CD14-positive monocyte (primary cell): Measurements from ENCODE around the gene CDC7. TPM values are rescaled to one million over a fixed set of nuclear protein-coding genes. Genes with fewer than 3 reads are reported as not detected.
A peak's percentile ranks its signal among the peaks of the same experiment; 100 is the strongest.

Source experiments
- DNase-seq, 3 donors: peaks; one replicate each; pipeline ENCODE4 v3.0.0-alpha.2; 2011 to 2022
- H2AFZ ChIP-seq: 2 replicates; pipeline ENCODE4 v1.6.0; 2012; ENCODE audit warnings: mild to moderate bottlenecking, low read depth, low read length, inconsistent platforms; ENCODE audit not compliant: insufficient read depth, poor library complexity, severe bottlenecking
- H3K27ac ChIP-seq, 2 donors: 1 replicate in 1 of 2; 2 replicates in 1 of 2; pipeline ENCODE4 v1.5.1; 2012 to 2013; ENCODE audit warnings: low read length in 2 of 2, control low read depth in 1 of 2, inconsistent platforms in 1 of 2, low read depth in 1 of 2, mild to moderate bottlenecking in 1 of 2
- H3K27me3 ChIP-seq, 2 donors: one replicate each; pipeline versions ENCODE4 v1.6.0 to v1.6.1; 2011 to 2013; ENCODE audit warnings: low read length in 2 of 2; ENCODE audit not compliant: control insufficient read depth in 2 of 2, insufficient read depth in 2 of 2
- H3K36me3 ChIP-seq, 2 donors: replicated peaks in 1 of 2; 1 replicate in 1 of 2; 2 replicates in 1 of 2; pipeline versions ENCODE4 v1.5.1 to v1.6.1; 2012 to 2013; ENCODE audit warnings: low read length in 2 of 2, control low read depth in 1 of 2, inconsistent platforms in 1 of 2, mild to moderate bottlenecking in 1 of 2; ENCODE audit not compliant: insufficient read depth in 2 of 2, control insufficient read depth in 1 of 2
- H3K4me1 ChIP-seq, 2 donors: 1 replicate in 1 of 2; 2 replicates in 1 of 2; pipeline versions ENCODE4 v1.5.1 to v1.6.1; 2012 to 2013; ENCODE audit warnings: low read length in 2 of 2, control low read depth in 1 of 2, inconsistent platforms in 1 of 2, mild to moderate bottlenecking in 1 of 2, moderate library complexity in 1 of 2; ENCODE audit not compliant: insufficient read depth in 2 of 2, control insufficient read depth in 1 of 2
- H3K4me2 ChIP-seq: replicated peaks from 2 replicates; pipeline ENCODE3; 2012; ENCODE audit warnings: low read length, moderate library complexity, mild to moderate bottlenecking; ENCODE audit not compliant: poor library complexity, severe bottlenecking; ENCODE audit errors: extremely low read depth
- H3K4me3 ChIP-seq, 3 experiments: fragments of 200-600 bp in 1 of 3; sonication (generic) in 1 of 3; replicated peaks in 1 of 3; 1 replicate in 2 of 3; 2 replicates in 1 of 3; pipeline ENCODE4 v1.5.1; 2011 to 2013; ENCODE audit warnings: low read length in 3 of 3, mild to moderate bottlenecking in 3 of 3, control low read depth in 2 of 3, low read depth in 2 of 3, inconsistent platforms in 1 of 3, moderate library complexity in 1 of 3
- H3K79me2 ChIP-seq: 2 replicates; pipeline ENCODE4 v1.6.0; 2012; ENCODE audit warnings: mild to moderate bottlenecking, control low read depth, inconsistent platforms, low read length, moderate library complexity; ENCODE audit not compliant: insufficient read depth
- H3K9ac ChIP-seq: 2 replicates; pipeline ENCODE4 v1.6.0; 2017; ENCODE audit warnings: low read length, mild to moderate bottlenecking; ENCODE audit not compliant: insufficient read depth, poor library complexity, severe bottlenecking
- H3K9me3 ChIP-seq, 2 donors: replicated peaks in 1 of 2; 1 replicate in 1 of 2; 2 replicates in 1 of 2; pipeline versions ENCODE4 v1.5.1 to v1.6.1; 2012 to 2013; ENCODE audit warnings: low read length in 2 of 2, control low read depth in 1 of 2; ENCODE audit not compliant: control insufficient read depth in 1 of 2, insufficient read depth in 1 of 2
- H4K20me1 ChIP-seq: 2 replicates; pipeline ENCODE4 v1.6.0; 2012; ENCODE audit warnings: mild to moderate bottlenecking, low read length, control low read depth, moderate library complexity; ENCODE audit not compliant: insufficient read depth
- H3K27ac Mint-ChIP-seq, 7 donors: one replicate each; pipeline ENCODE4 v1.8.0; 2020; ENCODE audit warnings: mild to moderate bottlenecking in 7 of 7, mixed read lengths in 7 of 7, moderate library complexity in 6 of 7, inconsistent platforms in 2 of 7
- H3K27me3 Mint-ChIP-seq, 3 donors: one replicate each; pipeline ENCODE4 v1.8.0; 2021 to 2022; ENCODE audit warnings: low read depth in 3 of 3, mild to moderate bottlenecking in 3 of 3, mixed read lengths in 3 of 3, moderate library complexity in 3 of 3, inconsistent platforms in 1 of 3
- H3K36me3 Mint-ChIP-seq, 2 donors: one replicate each; pipeline ENCODE4 v1.8.0; 2020; ENCODE audit warnings: mixed read lengths in 2 of 2, inconsistent platforms in 1 of 2, mild to moderate bottlenecking in 1 of 2
- H3K4me1 Mint-ChIP-seq: one replicate; pipeline ENCODE4 v1.8.0; 2020; ENCODE audit warnings: mild to moderate bottlenecking, mixed read lengths
- H3K4me3 Mint-ChIP-seq, 2 donors: one replicate each; pipeline ENCODE4 v1.8.0; 2020; ENCODE audit warnings: mild to moderate bottlenecking in 2 of 2, mixed read lengths in 2 of 2, moderate library complexity in 1 of 2
- H3K9me3 Mint-ChIP-seq, 7 donors: one replicate each; pipeline ENCODE4 v1.8.0; 2020 to 2022; ENCODE audit warnings: mixed read lengths in 7 of 7, mild to moderate bottlenecking in 6 of 7, moderate library complexity in 6 of 7, inconsistent platforms in 2 of 7
- whole genome bisulfite sequencing: methylation state at CpG from one replicate; pipeline ENCODE4 v1.1.5; 2013; ENCODE audit warnings: missing lambda C conversion rate; ENCODE audit not compliant: insufficient coverage; 5-methylcytosine and 5-hydroxymethylcytosine counted together
- intact Hi-C, 2 donors: fragments of 100-400 bp; cut with micrococcal nuclease; formaldehyde crosslinking; loops; one replicate each; pipeline versions ENCODE4 v1.15.0 to v1.15.1; 2023
- polyA plus RNA-seq, 3 donors: library from polyadenylated mRNA; depleted of rRNA in 1 of 3; unstranded in 2 of 3; stranded (reverse) in 1 of 3; fragments of 300-500 nt in 2 of 3; fragments of >200 nt in 1 of 3; fragmentation: Illumina TruSeq in 2 of 3; gene quantifications; 1 replicate in 2 of 3; 2 replicates in 1 of 3; pipeline ENCODE4 v1.2.3, GENCODE V29; 2012 to 2021
- TF ChIP-seq, protein P1 (sequence below): fragments of 200-600 bp; IDR thresholded peaks from one replicate; pipeline ENCODE4 v1.8.0; 2022; ENCODE audit warnings: antibody characterized with exemption, mild to moderate bottlenecking

CDC7 gene
- polyA plus RNA-seq, 3 donors = 1.5 to 2.3 (median 1.5) TPM

- Mint-ChIP-seq H3K4me3 (no peak overlapping the region), H3K4me1 (peaks cover 17% of the 10 kb centered on the region), H3K27me3 (no peaks in the 10 kb centered on the region), H3K36me3 (peaks cover 27 to 31% of the 10 kb centered on the region in 2 donors), H3K9me3 (no peaks in the 10 kb centered on the region), H3K27ac (no peak overlapping the region)
- peaks cover 3 to 18% of the 10 kb centered on the region in 2 donors for H3K4me1 ChIP-seq
- H2AFZ ChIP-seq = no peak overlapping the region
- no peaks in the 10 kb centered on the region for H3K9me3 ChIP-seq
- TF ChIP-seq, protein P1, sequence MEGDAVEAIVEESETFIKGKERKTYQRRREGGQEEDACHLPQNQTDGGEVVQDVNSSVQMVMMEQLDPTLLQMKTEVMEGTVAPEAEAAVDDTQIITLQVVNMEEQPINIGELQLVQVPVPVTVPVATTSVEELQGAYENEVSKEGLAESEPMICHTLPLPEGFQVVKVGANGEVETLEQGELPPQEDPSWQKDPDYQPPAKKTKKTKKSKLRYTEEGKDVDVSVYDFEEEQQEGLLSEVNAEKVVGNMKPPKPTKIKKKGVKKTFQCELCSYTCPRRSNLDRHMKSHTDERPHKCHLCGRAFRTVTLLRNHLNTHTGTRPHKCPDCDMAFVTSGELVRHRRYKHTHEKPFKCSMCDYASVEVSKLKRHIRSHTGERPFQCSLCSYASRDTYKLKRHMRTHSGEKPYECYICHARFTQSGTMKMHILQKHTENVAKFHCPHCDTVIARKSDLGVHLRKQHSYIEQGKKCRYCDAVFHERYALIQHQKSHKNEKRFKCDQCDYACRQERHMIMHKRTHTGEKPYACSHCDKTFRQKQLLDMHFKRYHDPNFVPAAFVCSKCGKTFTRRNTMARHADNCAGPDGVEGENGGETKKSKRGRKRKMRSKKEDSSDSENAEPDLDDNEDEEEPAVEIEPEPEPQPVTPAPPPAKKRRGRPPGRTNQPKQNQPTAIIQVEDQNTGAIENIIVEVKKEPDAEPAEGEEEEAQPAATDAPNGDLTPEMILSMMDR = no peak
- no peaks in the 10 kb centered on the region for H4K20me1 ChIP-seq
- H3K27ac ChIP-seq = no peak overlapping the region
- H3K9ac ChIP-seq = no peak overlapping the region
- no peak overlapping the region for H3K4me2 ChIP-seq
- peaks cover 5 to 30% of the 10 kb centered on the region in 2 donors for H3K36me3 ChIP-seq
- H3K79me2 ChIP-seq = peaks cover 57% of the 10 kb centered on the region
- DNase-seq = no peak
- intact Hi-C loops = no loop called here
- H3K4me3 ChIP-seq = no peak overlapping the region
- WGBS = no CpG with 5 or more reads among the region's 2 CpGs
- H3K27me3 ChIP-seq = no peaks in the 10 kb centered on the region
Measured at GRCh38 chr1:91507328-91507727, 6.7 kb downstream of the CDC7 start.

DNA sequence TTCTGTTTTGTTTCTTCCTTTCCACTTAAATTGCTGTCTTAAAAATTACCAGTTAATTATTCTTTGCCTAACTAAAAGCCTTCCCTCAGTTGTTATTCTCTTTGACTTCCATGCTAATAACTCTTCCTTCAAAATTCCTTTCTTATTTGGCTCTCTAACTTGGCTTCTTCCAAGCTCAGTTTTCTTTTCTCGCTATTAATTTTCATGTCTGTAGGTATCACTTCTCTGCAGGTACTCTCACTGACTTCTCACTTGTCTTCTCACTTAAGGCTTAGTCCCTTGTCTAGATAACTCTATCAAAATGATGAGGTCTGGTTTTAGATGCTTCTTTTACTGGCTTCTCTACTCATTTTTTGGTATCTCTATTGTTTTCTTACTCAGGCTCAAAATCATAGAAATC lies 10.1 kb downstream of the CDC7 start:
- no CpG with 5 or more reads among the region's 1 CpG for WGBS
- no peak overlapping the region for H3K4me3 Mint-ChIP-seq
- intact Hi-C loops = loop anchor here (5.0 kb wide), 1 partner anchor 417 kb away; no protein-coding TSS in a partner anchor
- H3K27ac ChIP-seq = no peak overlapping the region
- H3K36me3 Mint-ChIP-seq = peaks cover 46 to 57% of the 10 kb centered on the region in 2 donors
- H3K9ac ChIP-seq = no peak overlapping the region
- H3K27me3 ChIP-seq = no peaks in the 10 kb centered on the region
- no peak overlapping the region for H3K4me2 ChIP-seq
- H3K4me1 ChIP-seq = no peaks in the 10 kb centered on the region
- no peaks in the 10 kb centered on the region for H3K9me3 ChIP-seq
- DNase-seq = no peak
- no peaks in the 10 kb centered on the region for H3K27me3 Mint-ChIP-seq
- H3K36me3 ChIP-seq = peaks cover 21 to 62% of the 10 kb centered on the region in 2 donors
- H3K4me1 Mint-ChIP-seq = no peaks in the 10 kb centered on the region
- no peaks in the 10 kb centered on the region for H3K9me3 Mint-ChIP-seq
- H3K27ac Mint-ChIP-seq = peak overlapping the region in 1 of 7 donors; percentile 6
- peaks cover 23% of the 10 kb centered on the region for H3K79me2 ChIP-seq
- no peak overlapping the region for H2AFZ ChIP-seq
- no peaks in the 10 kb centered on the region for H4K20me1 ChIP-seq
- H3K4me3 ChIP-seq = no peak overlapping the region
- TF ChIP-seq, protein P1 = no peak
